Skeletal muscle cell (primary cell): ENCODE data around the gene MAML2.

Experiments used
- DNase-seq: peaks from one replicate; pipeline ENCODE4 v3.0.0-alpha.2; 2010; ENCODE audit warnings: low read depth
- H3K4me3 ChIP-seq: 2 replicates; pipeline ENCODE4 v1.5.1; 2011; ENCODE audit warnings: low read depth, mild to moderate bottlenecking, control low read depth, low read length, moderate library complexity

Gene MAML2

GRCh38 chr11:96341211-96342013 lies 1.6 kb downstream of the MAML2 start:
- peak overlapping the region; percentile 71 for H3K4me3 ChIP-seq
- no peak for DNase-seq

DNA sequence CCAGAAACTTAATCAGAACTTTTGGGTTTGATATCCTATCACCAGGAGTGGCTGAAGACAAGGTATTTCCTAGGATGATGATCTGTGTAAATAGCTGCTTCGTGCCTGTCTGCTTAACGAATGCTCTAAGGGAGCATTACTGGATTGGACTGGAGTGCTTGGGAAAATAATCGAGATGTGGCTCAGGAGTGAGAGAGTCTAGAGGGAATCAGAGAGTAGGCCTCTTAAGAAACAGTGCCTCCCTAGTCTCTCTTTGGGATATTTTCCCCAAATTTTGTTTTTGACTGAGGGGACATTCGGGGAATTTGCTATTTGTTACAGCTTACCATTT lies 2.5 kb downstream of the MAML2 start:
- H3K4me3 ChIP-seq, result peak overlapping the region; percentile 71
- DNase-seq, result no peak

DNA sequence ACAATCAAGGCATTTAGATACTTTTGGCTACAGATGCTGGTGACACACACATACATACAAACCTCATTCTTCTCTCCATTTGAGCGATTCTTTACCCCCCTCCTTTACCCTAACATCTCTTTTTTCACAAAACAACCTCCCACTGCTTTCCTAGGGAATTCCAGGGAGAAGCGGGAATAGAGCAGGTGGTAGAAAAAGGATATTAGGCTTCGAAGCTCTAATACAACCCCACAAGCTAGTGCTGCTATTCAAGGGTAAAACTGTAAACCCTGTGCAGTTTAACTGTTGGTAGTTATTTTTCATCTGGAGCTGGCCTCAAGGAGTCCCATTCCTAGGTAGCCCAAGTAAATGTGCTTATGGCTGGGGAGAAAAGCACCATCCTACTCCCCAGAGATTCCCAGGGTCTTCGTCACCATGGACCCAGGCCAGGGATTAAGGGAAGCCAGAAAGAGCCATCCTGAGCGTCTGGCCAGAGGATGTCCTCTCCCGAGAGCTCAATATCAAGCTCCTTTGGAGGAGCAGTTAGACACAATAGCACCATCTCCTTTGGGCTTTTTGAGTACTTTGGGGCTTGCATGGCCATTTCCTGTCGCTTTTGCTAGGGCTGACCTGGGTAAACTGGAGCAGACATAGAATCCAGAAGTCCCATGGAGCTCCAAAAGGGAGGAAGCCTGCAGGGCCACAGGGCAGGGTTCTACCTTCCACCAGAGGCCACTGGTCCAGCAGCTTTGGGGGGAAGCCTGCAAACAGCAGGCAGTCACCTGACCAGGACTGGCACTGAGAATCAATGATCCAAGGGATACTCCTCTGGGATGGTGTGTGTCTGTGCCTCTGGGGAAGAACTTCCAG lies 3.1 kb downstream of the MAML2 start:
- peak overlapping the region; percentile 71 for H3K4me3 ChIP-seq
- DNase-seq, result no peak

DNA sequence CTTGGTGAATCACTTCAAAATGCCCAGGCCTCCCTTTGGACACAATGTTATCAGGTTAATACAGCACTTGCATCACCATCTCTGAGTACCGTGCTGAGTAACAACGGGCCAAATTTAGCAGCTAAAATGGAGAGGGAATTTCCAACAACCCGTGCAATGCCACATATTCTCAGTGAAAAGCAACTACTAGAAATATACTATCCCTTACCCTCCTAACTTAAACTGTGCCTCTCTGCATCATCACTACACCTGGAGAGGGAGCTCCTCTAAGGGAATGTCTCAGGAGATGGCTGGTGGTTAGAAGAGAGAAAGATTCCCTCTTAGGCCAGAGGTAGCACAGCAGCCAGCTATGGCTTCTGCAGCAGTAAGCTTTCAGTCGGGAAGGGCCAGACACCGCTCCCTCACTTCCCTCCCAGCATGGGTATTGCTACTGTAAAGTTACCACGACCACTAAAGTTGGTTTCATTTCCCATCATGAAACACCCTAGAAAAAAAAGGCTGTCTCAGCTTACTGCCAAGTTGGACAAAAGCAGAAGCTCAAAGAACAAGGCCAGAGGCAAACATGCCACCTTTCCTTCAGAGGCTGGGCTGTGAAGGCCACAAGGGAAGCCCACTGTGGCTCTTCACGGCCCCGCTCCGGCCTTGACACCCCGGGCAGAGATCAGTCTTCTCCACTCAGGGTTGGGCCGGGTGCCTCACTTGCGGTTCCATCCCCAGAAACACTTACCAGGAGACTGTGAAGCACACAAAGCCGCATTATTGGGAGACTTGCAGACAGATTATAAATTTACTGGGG lies 3.9 kb downstream of the MAML2 start:
- DNase-seq, result no peak
- peak overlapping the region; percentile 71 for H3K4me3 ChIP-seq

DNA sequence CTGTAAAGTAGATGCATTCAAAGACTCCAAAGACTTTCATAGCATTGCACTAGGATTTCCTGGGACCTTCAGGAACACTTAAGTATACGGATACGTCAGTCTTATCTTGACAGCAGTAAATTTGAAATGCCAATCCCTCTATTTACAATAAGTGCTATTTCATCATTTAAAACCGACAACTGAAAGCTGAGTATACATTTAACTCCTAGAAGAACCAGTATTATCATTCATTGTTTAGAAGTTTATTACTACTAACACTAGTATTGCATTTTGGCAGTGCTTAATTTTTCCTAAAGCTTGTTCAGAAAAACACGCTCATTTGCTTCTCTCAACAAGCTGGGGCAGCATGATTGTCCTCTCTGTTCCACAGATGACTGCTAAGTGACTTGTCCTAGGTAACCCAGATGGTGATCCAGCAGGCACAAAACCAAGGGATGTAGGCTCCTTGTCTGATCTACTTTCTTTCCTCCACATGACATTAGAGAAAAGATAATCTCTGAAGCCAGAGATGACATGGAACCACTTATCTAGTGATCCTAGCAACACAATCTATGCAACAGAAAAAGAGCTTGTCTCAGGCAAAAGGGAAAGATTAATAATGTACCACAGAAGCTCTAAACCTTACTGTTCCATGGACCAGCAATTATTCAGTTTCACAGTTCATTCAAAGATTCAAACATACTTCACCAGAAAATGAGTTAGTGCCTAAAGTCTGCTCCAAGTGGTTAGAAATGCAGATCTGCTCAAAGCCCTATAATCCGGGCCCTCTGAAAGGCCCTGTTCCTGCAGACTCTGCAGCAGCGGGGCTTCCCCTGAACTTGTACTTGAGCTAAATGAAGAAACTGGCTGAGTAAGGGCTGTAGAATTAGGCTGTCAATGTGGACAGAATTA lies 5.2 kb downstream of the MAML2 start:
- peak overlapping the region; percentile 71 for H3K4me3 ChIP-seq
- DNase-seq, result no peak

GRCh38 chr11:96335388-96335787 lies 7.6 kb downstream of the MAML2 start:
- no peak overlapping the region for H3K4me3 ChIP-seq
- DNase-seq, result peak; percentile 80

DNA sequence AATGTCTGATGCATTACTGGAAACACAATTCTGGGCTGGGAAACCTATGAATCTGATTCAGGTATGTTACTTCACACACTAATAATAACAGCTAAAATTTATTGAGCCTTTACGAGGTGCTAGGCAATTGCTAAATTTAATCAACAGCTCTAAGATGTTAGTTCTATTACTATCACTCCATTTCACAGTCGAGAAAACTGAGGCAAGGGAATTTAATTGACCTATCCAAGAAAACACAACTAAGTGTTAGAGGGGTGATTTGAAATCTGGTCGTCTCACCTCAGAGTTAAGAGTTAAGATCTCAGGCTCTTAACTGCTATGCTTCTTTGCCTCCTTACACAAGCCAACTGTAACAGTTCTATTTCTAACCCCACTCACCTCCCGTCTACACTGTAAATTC lies 8.8 kb downstream of the MAML2 start:
- no peak for DNase-seq
- H3K4me3 ChIP-seq, result no peak overlapping the region

GRCh38 chr11:96333191-96333719 lies 9.7 kb downstream of the MAML2 start:
- no peak for DNase-seq
- no peak overlapping the region for H3K4me3 ChIP-seq

GRCh38 chr11:96332126-96332771 lies 10.7 kb downstream of the MAML2 start:
- no peak overlapping the region for H3K4me3 ChIP-seq
- DNase-seq, result no peak

- H3K4me3 ChIP-seq, result no peak overlapping the region
- no peak for DNase-seq
These were observed 11.3 kb downstream of the MAML2 start for GRCh38 chr11:96331699-96332116.

- no peak for DNase-seq
- no peak overlapping the region for H3K4me3 ChIP-seq
These were observed 12.5 kb downstream of the MAML2 start for GRCh38 chr11:96330511-96330859.

DNA sequence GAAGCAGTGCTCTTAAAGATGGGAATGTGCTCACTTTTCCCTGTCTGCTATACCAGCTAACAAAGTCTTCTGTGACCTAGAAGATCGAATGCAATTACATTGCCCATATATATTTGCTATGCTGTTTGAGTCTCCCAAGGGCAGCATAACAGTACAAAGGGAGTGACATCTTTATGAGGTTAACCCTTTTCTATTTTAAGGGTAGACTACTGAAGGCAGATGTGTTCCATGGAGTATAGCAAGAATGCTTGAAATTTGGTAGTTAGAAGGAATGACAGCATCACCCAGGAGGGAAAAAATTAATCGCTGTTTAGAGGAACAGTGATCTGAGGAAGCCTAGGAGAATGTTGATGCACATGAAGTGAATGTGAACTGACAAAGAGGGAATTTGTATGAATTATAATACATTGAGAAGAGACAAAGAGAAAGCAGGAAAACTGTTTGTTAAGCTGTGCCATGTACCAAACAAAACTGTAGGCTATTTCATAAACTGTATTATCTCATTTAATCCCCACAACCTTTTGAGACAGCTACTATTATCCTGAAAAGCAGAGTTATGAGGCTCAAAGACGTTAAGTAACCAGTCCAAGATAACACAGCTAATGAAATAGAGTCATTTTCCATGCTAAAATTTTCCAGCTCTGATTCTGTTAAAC lies 13.0 kb downstream of the MAML2 start:
- H3K4me3 ChIP-seq, result no peak overlapping the region
- DNase-seq, result no peak

GRCh38 chr11:96329419-96329818 lies 13.6 kb downstream of the MAML2 start:
- DNase-seq, result no peak
- H3K4me3 ChIP-seq, result no peak overlapping the region

GRCh38 chr11:96328395-96329010 lies 14.5 kb downstream of the MAML2 start:
- H3K4me3 ChIP-seq, result peak overlapping the region; percentile 1
- DNase-seq, result no peak

DNA sequence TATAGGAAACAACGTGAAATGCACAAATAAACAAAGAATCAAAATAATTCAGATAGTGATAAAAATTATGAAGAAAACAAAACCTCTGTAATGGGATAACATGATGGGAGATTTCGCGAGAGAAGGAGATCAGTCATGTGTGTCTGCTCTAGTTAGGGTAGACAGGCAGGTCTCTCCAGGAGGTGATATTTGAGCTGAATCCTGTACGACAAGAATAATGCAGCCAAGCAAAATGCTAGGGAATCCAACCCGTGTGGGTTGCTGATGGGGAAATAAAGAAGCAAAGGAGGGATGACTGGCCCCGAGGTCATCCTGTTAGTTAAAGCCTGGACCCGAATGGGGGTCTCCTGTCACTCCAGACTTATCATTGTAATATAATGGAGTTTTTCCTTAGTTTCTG lies 16.0 kb downstream of the MAML2 start:
- DNase-seq, result no peak
- H3K4me3 ChIP-seq, result no peak overlapping the region

GRCh38 chr11:96324912-96325311 lies 18.1 kb downstream of the MAML2 start:
- no peak for DNase-seq
- H3K4me3 ChIP-seq, result no peak overlapping the region

DNA sequence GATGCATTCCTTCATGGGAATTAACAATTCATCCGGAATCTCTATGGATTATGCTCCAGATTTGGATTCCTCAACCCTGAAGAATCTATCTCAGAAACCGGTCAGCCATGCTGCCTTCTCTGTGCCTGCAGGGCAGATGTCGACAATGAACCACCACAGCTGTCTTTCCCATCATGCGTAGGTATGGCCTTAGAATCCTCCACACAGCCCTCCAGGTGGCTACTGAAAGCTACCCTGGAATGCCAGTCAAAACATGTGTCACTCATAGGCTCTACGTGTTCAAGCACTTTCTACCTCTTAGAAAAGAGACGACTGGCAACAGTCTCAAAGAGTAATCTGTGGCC lies 19.4 kb downstream of the MAML2 start:
- H3K4me3 ChIP-seq, result no peak overlapping the region
- no peak for DNase-seq
